Activated T-helper 2 cell treated with anti-CD3 and anti-CD28 coated beads, Interferon-gamma antibody, Interleukin-2, Interleukin-4, amounts not matched to agents 10 μg/mL and 5 μg/mL and 100 μg/mL, durations not matched to agents 14 hours and 24 hours and 36 hours (primary cell): ENCODE results near the gene ELFN1. TPM values are rescaled to one million over a fixed set of nuclear protein-coding genes. Genes with fewer than 3 reads are reported as not detected.

ENCODE experiments used
- DNase-seq: peaks from one replicate; pipeline ENCODE4 v3.0.0; 2021; ENCODE audit warnings: low spot score
- H3K27ac Mint-ChIP-seq: one replicate; pipeline ENCODE4 v1.8.0; 2021; ENCODE audit warnings: mixed read lengths
- H3K27me3 Mint-ChIP-seq: one replicate; pipeline ENCODE4 v1.8.0; 2021; ENCODE audit warnings: low read depth, mixed read lengths
- H3K36me3 Mint-ChIP-seq: one replicate; pipeline ENCODE4 v1.8.0; 2021; ENCODE audit warnings: low read depth, mixed read lengths
- H3K4me1 Mint-ChIP-seq: one replicate; pipeline ENCODE4 v1.8.0; 2021; ENCODE audit warnings: low read depth, mixed read lengths
- H3K4me3 Mint-ChIP-seq: one replicate; pipeline ENCODE4 v1.8.0; 2021; ENCODE audit warnings: low read depth, mild to moderate bottlenecking, moderate library complexity, mixed read lengths
- H3K9me3 Mint-ChIP-seq: one replicate; pipeline ENCODE4 v1.8.0; 2021; ENCODE audit warnings: mixed read lengths
- intact Hi-C: fragments of 100-400 bp; cut with micrococcal nuclease; formaldehyde crosslinking; loops from one replicate; pipeline ENCODE4 v1.15.1; 2023
- total RNA-seq: library from RNA; stranded (reverse); gene quantifications from 2 replicates; pipeline ENCODE4 v1.2.3, GENCODE V29; 2022

ELFN1 gene
- total RNA-seq, 1 donor from 2014 or later: not detected

- H3K27me3 Mint-ChIP-seq: no peaks in the 10 kb centered on the region
- no peak for DNase-seq
- no peak overlapping the region for H3K27ac Mint-ChIP-seq
- peaks cover 10% of the 10 kb centered on the region for H3K9me3 Mint-ChIP-seq
- H3K4me3 Mint-ChIP-seq: no peak overlapping the region
- H3K4me1 Mint-ChIP-seq: no peaks in the 10 kb centered on the region
- H3K36me3 Mint-ChIP-seq: no peaks in the 10 kb centered on the region
- intact Hi-C loops: no loop called here
Measured at GRCh38 chr7:1637155-1637554, 32.9 kb upstream of the ELFN1 start.

- intact Hi-C loops: no loop called here
- H3K4me3 Mint-ChIP-seq: no peak overlapping the region
- peaks cover 2% of the 10 kb centered on the region for H3K27me3 Mint-ChIP-seq
- DNase-seq: no peak
- no peaks in the 10 kb centered on the region for H3K36me3 Mint-ChIP-seq
- H3K4me1 Mint-ChIP-seq: no peaks in the 10 kb centered on the region
- H3K9me3 Mint-ChIP-seq: peaks cover 10% of the 10 kb centered on the region
- no peak overlapping the region for H3K27ac Mint-ChIP-seq
Measured at GRCh38 chr7:1638215-1638661, 31.8 kb upstream of the ELFN1 start.

GRCh38 chr7:1639071-1639470, 31.0 kb upstream of the ELFN1 start:
- Mint-ChIP-seq H3K4me1 (no peaks in the 10 kb centered on the region), H3K36me3 (no peaks in the 10 kb centered on the region), H3K9me3 (peaks cover 10% of the 10 kb centered on the region), H3K27me3 (peaks cover 2% of the 10 kb centered on the region), H3K27ac (no peak overlapping the region), H3K4me3 (no peak overlapping the region)
- intact Hi-C loops: no loop called here
- DNase-seq: no peak

DNA sequence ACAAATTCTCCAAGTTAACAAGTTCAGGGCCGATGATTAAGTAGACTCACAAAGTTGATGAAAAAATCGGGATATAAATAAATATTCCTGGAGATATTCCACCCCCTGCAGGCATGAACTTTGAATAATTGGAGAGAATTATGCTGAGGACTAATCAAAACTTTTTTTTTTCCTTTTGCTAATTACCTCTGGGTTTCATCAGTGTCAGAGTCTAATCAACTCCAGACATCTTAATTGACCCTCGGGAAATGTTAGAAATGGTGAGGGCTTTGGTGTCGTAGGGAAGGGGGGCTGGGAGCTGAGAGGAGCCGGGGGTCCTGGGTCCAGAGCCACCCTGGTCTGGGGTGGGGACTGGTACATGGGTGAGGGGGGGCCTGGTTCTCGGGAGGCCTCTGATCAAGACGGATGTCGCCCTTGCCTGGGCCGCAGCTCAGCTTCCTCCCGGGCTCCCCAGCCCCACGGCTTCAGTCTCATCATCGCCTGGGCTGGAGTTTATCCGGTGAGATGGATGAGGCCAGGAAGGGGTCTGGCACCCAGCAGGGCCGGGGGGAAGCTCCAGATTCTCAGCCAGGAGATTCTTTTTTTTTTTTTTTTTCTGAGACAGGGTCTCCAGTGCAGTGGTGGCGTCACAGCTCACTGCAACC, 30.4 kb upstream of the ELFN1 start:
- Mint-ChIP-seq H3K4me3 (no peak overlapping the region), H3K4me1 (no peaks in the 10 kb centered on the region), H3K27me3 (peaks cover 2% of the 10 kb centered on the region), H3K36me3 (no peaks in the 10 kb centered on the region), H3K27ac (no peak overlapping the region), H3K9me3 (peaks cover 10% of the 10 kb centered on the region)
- intact Hi-C loops: no loop called here
- DNase-seq: no peak

GRCh38 chr7:1640376-1641172, 29.5 kb upstream of the ELFN1 start:
- intact Hi-C loops: no loop called here
- H3K4me1 Mint-ChIP-seq: no peaks in the 10 kb centered on the region
- H3K4me3 Mint-ChIP-seq: no peak overlapping the region
- no peak for DNase-seq
- peaks cover 10% of the 10 kb centered on the region for H3K9me3 Mint-ChIP-seq
- H3K27me3 Mint-ChIP-seq: peaks cover 2% of the 10 kb centered on the region
- H3K36me3 Mint-ChIP-seq: no peaks in the 10 kb centered on the region
- no peak overlapping the region for H3K27ac Mint-ChIP-seq

GRCh38 chr7:1641173-1641572, 28.9 kb upstream of the ELFN1 start:
- no peak for DNase-seq
- no peak overlapping the region for H3K4me3 Mint-ChIP-seq
- no peaks in the 10 kb centered on the region for H3K4me1 Mint-ChIP-seq
- intact Hi-C loops: no loop called here
- H3K27me3 Mint-ChIP-seq: peaks cover 2% of the 10 kb centered on the region
- H3K27ac Mint-ChIP-seq: no peak overlapping the region
- H3K9me3 Mint-ChIP-seq: peaks cover 6% of the 10 kb centered on the region
- H3K36me3 Mint-ChIP-seq: no peaks in the 10 kb centered on the region

- no peak for DNase-seq
- peaks cover 6% of the 10 kb centered on the region for H3K9me3 Mint-ChIP-seq
- H3K27ac Mint-ChIP-seq: no peak overlapping the region
- no peaks in the 10 kb centered on the region for H3K36me3 Mint-ChIP-seq
- intact Hi-C loops: no loop called here
- H3K4me3 Mint-ChIP-seq: no peak overlapping the region
- H3K27me3 Mint-ChIP-seq: peaks cover 2% of the 10 kb centered on the region
- H3K4me1 Mint-ChIP-seq: no peaks in the 10 kb centered on the region
Measured at GRCh38 chr7:1641661-1642260, 28.3 kb upstream of the ELFN1 start.

DNA sequence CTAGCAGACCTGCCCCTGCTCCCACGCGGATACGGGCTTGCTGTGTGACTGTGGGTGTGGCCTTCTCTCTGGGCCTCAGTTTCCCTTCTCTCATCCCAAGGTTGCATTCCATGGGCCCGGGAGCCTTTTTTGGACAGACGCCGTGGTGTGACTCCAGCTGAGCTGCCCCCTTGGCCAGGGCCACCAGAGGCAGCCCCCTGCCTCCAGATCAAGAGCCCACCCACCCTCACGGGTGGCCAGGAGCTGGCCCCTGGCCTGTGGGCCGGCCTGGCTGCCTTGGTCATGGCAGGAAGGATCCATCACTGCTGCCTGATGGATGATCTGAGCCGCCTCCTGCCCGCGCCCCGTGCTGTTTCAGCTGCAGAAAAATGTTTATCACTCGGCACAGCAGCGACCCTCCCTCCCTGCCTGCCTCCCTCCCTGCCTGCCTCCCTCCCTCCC, 27.8 kb upstream of the ELFN1 start:
- H3K36me3 Mint-ChIP-seq: no peaks in the 10 kb centered on the region
- H3K27ac Mint-ChIP-seq: no peak overlapping the region
- no peaks in the 10 kb centered on the region for H3K4me1 Mint-ChIP-seq
- intact Hi-C loops: no loop called here
- DNase-seq: no peak
- peaks cover 2% of the 10 kb centered on the region for H3K27me3 Mint-ChIP-seq
- peaks cover under 1% of the 10 kb centered on the region for H3K9me3 Mint-ChIP-seq
- no peak overlapping the region for H3K4me3 Mint-ChIP-seq

DNA sequence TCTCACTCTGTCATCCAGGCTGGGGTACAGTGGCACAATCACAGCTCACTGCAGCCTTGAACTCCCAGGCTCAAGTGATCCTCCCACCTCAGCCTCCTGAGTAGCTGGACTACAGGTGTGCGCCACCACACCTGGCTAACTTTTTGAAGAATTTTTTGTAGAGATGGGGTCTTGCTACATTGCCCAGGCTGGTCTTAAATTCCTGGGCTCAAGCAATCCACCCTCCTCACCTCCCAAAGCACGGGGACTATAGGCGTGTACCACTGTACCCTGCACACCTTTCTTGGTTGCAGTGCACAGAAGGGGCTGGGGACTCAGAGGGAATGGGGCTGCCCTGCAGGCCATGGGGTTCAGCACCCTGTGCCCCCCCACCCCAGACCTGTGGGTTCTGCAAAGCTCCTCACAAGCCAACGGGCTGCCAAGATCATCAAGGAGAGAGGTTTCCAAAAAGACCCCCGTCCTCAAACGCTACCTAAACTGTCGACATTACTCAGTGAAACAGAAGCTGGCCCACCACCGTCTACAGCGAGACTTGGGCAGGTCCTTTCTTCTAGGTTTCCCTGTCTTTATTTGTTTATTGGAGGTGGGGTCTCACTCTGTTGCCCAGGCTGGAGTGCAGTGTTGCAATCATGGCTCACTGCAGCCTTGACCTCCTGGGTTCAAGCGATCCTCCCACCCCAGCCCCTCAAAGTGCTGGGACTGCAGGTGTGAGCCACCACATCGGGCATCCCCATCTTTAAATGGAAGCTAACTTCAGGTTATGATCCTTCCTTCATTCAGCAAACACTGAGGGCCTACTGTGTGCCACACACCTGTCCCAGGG, 26.6 kb upstream of the ELFN1 start:
- intact Hi-C loops: no loop called here
- no peak overlapping the region for H3K4me3 Mint-ChIP-seq
- no peak overlapping the region for H3K27ac Mint-ChIP-seq
- DNase-seq: no peak
- H3K27me3 Mint-ChIP-seq: peaks cover 2% of the 10 kb centered on the region
- no peaks in the 10 kb centered on the region for H3K36me3 Mint-ChIP-seq
- H3K4me1 Mint-ChIP-seq: no peaks in the 10 kb centered on the region
- no peaks in the 10 kb centered on the region for H3K9me3 Mint-ChIP-seq

DNA sequence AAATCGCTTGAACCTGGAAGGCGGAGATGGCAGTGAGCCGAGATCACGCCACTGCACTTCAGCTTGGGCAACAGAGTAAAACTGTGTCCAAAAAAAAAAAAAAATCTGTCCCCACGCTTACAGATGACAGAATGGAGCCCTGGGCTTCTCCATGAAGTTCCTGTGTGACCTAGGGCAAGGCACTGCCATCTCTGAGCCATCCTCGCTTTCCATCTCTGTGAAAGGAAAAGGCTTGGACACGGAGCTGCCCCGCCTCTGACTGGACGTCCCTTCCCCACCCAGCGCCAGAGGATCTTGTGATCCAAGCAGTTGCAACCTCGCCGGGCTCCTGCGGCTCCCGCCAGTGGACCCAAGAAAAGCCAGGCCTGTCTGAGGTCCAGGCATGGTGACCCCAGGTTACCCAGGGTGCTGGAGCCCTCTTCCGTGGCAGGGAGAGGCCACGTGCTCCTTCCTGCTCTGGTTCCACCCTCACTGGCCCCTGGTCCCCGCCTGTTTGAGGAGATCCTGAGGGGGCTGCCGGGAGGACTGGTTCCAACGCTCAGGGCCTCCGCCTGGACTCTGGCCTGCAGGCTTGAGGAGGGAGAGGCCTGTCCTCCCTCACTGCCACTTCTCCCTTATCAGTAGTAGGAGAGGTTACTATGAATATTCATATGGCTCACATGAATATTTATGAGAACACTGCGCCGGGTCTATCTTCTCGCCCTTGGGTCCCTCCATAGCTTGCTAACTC, 25.6 kb upstream of the ELFN1 start:
- Mint-ChIP-seq H3K36me3 (no peaks in the 10 kb centered on the region), H3K27me3 (peaks cover 2% of the 10 kb centered on the region), H3K4me3 (no peak overlapping the region), H3K27ac (no peak overlapping the region), H3K4me1 (no peaks in the 10 kb centered on the region), H3K9me3 (no peaks in the 10 kb centered on the region)
- intact Hi-C loops: no loop called here
- DNase-seq: no peak

DNA sequence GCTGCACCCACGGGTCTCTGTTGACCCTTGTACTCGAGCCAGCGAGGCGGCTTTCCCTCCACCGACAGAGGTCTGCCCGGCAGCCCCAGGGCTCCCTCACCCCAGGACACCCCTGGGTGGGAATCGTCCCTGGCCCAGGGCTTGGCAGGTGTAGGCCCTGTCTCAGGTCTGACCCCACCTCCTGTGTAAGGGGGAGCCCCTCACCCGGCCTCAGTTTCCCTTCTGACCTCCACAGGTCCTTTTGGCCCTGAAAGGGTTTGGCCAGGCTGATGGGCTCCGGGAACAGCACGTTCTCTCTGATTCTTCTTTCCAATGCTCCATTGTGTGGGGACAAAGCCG, 25.0 kb upstream of the ELFN1 start:
- Mint-ChIP-seq H3K27me3 (peaks cover 2% of the 10 kb centered on the region), H3K4me3 (no peak overlapping the region), H3K4me1 (no peaks in the 10 kb centered on the region), H3K27ac (no peak overlapping the region), H3K36me3 (no peaks in the 10 kb centered on the region), H3K9me3 (no peaks in the 10 kb centered on the region)
- intact Hi-C loops: no loop called here
- no peak for DNase-seq

DNA sequence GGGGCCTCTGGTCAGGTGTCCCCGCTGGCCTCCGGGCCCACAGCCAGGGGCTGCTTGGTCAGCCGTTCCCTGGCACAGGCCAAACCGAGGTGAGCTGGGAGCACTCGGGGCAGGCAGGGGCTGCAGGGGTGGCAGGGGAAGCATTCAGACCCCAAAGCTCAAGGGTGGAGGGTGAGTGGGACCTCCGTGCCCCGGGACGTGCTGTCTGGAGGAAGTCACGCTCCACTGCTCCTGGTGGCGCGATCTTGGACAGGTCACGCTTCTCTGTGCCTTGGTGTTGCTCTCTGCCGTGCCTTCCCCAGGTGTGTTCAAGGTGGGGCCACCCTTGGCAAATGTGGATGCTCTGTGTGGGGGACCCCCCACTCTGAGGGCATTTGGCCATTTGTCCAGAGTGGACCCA, 24.6 kb upstream of the ELFN1 start:
- Mint-ChIP-seq H3K27me3 (peaks cover 2% of the 10 kb centered on the region), H3K4me1 (no peaks in the 10 kb centered on the region), H3K4me3 (no peak overlapping the region), H3K27ac (no peak overlapping the region), H3K36me3 (no peaks in the 10 kb centered on the region), H3K9me3 (no peaks in the 10 kb centered on the region)
- DNase-seq: no peak
- intact Hi-C loops: no loop called here
